DOHH2 (cell line): Measurements from ENCODE around the gene KRT20.

Source experiments
- EZH2phosphoT487 ChIP-seq: fragments of 200-600 bp; sonication (generic); IDR thresholded peaks from 2 replicates; pipeline ENCODE4 v1.6.1; 2017; ENCODE audit warnings: borderline replicate concordance, mild to moderate bottlenecking, antibody characterized with exemption, low read length, moderate library complexity, mixed read lengths
- TF ChIP-seq, protein P1 (sequence below): fragments of 200-600 bp; sonication (generic); IDR thresholded peaks from one replicate; pipeline ENCODE4 v1.5.1; 2014; ENCODE audit warnings: antibody characterized with exemption, mild to moderate bottlenecking, low read depth, low read length; ENCODE audit not compliant: poor library complexity, severe bottlenecking

DNA sequence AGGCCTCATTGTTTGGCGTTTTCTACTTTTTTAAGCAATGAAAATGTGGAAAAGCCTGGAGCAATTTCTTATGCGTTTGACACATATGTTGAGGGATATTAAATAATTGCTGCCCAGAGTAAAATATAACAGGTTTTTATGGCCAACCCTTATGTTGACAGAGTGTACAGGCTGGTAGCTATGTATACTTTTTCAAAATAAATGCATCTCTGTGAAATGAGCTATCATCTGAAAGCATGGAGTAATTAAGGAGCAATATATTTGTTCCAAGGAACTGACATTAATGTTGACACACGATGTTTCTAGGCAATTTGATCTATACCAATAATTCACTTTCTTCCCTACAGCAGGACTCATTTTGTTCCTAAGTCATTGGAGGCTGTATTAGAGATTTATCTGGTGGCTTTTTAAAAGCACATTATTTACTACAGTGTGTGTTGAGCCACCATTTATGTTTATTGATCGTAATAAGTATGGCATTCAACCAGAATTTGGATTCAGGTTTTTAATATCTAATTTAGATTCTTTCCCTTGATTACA lies 11.9 kb upstream of the KRT20 start:
- TF ChIP-seq, protein P1, sequence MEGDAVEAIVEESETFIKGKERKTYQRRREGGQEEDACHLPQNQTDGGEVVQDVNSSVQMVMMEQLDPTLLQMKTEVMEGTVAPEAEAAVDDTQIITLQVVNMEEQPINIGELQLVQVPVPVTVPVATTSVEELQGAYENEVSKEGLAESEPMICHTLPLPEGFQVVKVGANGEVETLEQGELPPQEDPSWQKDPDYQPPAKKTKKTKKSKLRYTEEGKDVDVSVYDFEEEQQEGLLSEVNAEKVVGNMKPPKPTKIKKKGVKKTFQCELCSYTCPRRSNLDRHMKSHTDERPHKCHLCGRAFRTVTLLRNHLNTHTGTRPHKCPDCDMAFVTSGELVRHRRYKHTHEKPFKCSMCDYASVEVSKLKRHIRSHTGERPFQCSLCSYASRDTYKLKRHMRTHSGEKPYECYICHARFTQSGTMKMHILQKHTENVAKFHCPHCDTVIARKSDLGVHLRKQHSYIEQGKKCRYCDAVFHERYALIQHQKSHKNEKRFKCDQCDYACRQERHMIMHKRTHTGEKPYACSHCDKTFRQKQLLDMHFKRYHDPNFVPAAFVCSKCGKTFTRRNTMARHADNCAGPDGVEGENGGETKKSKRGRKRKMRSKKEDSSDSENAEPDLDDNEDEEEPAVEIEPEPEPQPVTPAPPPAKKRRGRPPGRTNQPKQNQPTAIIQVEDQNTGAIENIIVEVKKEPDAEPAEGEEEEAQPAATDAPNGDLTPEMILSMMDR, result no peak
- TF ChIP-seq EZH2phosphoT487, result no peak
